CD4-positive, alpha-beta T cell (primary cell): Measurements from ENCODE around the gene RMND5A. TPM values are rescaled to one million over a fixed set of nuclear protein-coding genes. Genes with fewer than 3 reads are reported as not detected.

Source experiments
- ATAC-seq: fragments of 200-7000 bp; cut with Tn5 transposase; one replicate; pipeline ENCODE4 v1.10.0; 2022; ENCODE audit warnings: mild to moderate bottlenecking; ENCODE audit not compliant: poor library complexity
- CTCF ChIA-PET: fragments of 350-600 bp; sonication (Branson Sonifier 250); formaldehyde crosslinking; loops from one replicate; lab custom pipeline; 2021; ENCODE audit warnings: antibody characterized with exemption, inconsistent platforms; lab: Charles Lee
- POLR2A ChIA-PET: fragments of 350-600 bp; sonication (Branson Sonifier 250); formaldehyde crosslinking; loops from one replicate; lab custom pipeline; 2021; ENCODE audit warnings: antibody characterized with exemption, inconsistent platforms; lab: Charles Lee
- DNase-seq, 14 experiments: peaks; one replicate each; pipeline ENCODE4 v3.0.0-alpha.2; 2013 to 2020; ENCODE audit warnings: mixed read lengths in 2 of 14
- H3K27ac ChIP-seq, 2 donors: one replicate each; pipeline versions ENCODE4 v1.5.1 to v1.7.0; 2013; ENCODE audit warnings: low read length in 2 of 2, low read depth in 1 of 2, mild to moderate bottlenecking in 1 of 2
- H3K27me3 ChIP-seq, 2 experiments: 1 replicate in 1 of 2; 2 replicates in 1 of 2; pipeline versions ENCODE4 v1.6.1 to v1.7.0; 2013; ENCODE audit warnings: low read length in 2 of 2, control low read depth in 1 of 2, mild to moderate bottlenecking in 1 of 2, moderate library complexity in 1 of 2; ENCODE audit not compliant: insufficient read depth in 2 of 2, control insufficient read depth in 1 of 2
- H3K36me3 ChIP-seq: one replicate; pipeline ENCODE4 v1.6.1; 2013; ENCODE audit warnings: low read length, control low read depth; ENCODE audit not compliant: insufficient read depth
- H3K4me1 ChIP-seq: one replicate; pipeline ENCODE4 v1.6.1; 2013; ENCODE audit warnings: low read length, control low read depth; ENCODE audit not compliant: insufficient read depth
- H3K4me3 ChIP-seq: one replicate; pipeline ENCODE4 v1.5.1; 2013; ENCODE audit warnings: mild to moderate bottlenecking, low read length, moderate library complexity
- H3K9me3 ChIP-seq, 2 experiments: 1 replicate in 1 of 2; 2 replicates in 1 of 2; pipeline versions ENCODE4 v1.6.1 to v1.7.0; 2013; ENCODE audit warnings: low read length in 2 of 2, mild to moderate bottlenecking in 2 of 2, control low read depth in 1 of 2, moderate library complexity in 1 of 2; ENCODE audit not compliant: control insufficient read depth in 1 of 2, insufficient read depth in 1 of 2
- H3K27ac Mint-ChIP-seq: one replicate; pipeline ENCODE4 v1.8.0; 2020; ENCODE audit warnings: mixed read lengths
- H3K27me3 Mint-ChIP-seq: one replicate; pipeline ENCODE4 v1.8.0; 2021; ENCODE audit warnings: mixed read lengths
- H3K36me3 Mint-ChIP-seq: one replicate; pipeline ENCODE4 v1.8.0; 2021; ENCODE audit warnings: low read depth, mixed read lengths
- H3K4me1 Mint-ChIP-seq: one replicate; pipeline ENCODE4 v1.8.0; 2021; ENCODE audit warnings: low read depth, mixed read lengths
- H3K4me3 Mint-ChIP-seq: one replicate; pipeline ENCODE4 v1.8.0; 2020; ENCODE audit warnings: mild to moderate bottlenecking, mixed read lengths
- H3K9me3 Mint-ChIP-seq: one replicate; pipeline ENCODE4 v1.8.0; 2020; ENCODE audit warnings: mixed read lengths
- CTCF ChIP-seq: fragments of 200-600 bp; IDR thresholded peaks from one replicate; pipeline ENCODE4 v1.8.0; 2022; ENCODE audit warnings: antibody characterized with exemption, mild to moderate bottlenecking
- intact Hi-C, 2 experiments: fragments of 100-400 bp; cut with DNase I in 1 of 2; cut with micrococcal nuclease in 1 of 2; formaldehyde crosslinking; loops; one replicate each; pipeline versions ENCODE4 v1.15.1 to v1.9.0; 2023 to 2025; cut with DNase I, micrococcal nuclease
- total RNA-seq, 174 experiments: library from RNA in 2 of 174; stranded (reverse) in 2 of 174; gene quantifications; one replicate each; pipeline ENCODE4 v1.2.3 and lab custom pipeline; 2021 to 2026

Gene RMND5A
- total RNA-seq, 2 experiments from 2014 or later, result 20.5 to 21.4 TPM

DNA sequence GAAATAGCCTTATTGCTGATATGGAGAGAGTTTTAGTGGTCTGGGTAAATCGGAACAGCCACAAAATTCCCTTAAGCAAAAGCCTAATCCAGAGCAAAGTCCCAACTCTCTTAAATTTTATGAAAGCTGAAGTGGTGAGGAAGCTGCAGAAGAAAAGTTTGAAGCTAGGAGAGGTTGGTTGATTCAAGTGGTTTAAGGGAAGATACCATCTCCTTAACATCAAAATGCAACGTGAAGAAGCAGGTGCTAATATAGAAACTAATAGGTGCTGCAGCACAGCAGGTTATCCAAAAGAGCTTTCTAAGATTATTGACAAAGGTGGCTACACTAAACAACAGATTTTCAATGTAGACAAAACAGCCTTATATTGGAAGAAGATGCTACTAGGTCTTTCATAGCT, 98.9 kb downstream of the RMND5A start:
- no peak for ATAC-seq
- Histone ChIP-seq H3K4me3 (no peak overlapping the region), H3K27me3 (peaks cover 2 to 5% of the 10 kb centered on the region in 2 experiments), H3K9me3 (peaks cover 0 to 10% of the 10 kb centered on the region in 2 experiments), H3K4me1 (no peaks in the 10 kb centered on the region), H3K27ac (no peak overlapping the region), H3K36me3 (no peaks in the 10 kb centered on the region)
- ChIA-PET CTCF (no interaction called here), POLR2A (no interaction called here)
- Mint-ChIP-seq H3K27ac (no peak overlapping the region), H3K27me3 (peaks cover 7% of the 10 kb centered on the region), H3K9me3 (peaks cover 2% of the 10 kb centered on the region), H3K4me1 (peaks cover 9% of the 10 kb centered on the region), H3K36me3 (no peaks in the 10 kb centered on the region), H3K4me3 (no peak overlapping the region)
- no peak for DNase-seq
- intact Hi-C loops, result no loop called here
- no peak for TF ChIP-seq CTCF

DNA sequence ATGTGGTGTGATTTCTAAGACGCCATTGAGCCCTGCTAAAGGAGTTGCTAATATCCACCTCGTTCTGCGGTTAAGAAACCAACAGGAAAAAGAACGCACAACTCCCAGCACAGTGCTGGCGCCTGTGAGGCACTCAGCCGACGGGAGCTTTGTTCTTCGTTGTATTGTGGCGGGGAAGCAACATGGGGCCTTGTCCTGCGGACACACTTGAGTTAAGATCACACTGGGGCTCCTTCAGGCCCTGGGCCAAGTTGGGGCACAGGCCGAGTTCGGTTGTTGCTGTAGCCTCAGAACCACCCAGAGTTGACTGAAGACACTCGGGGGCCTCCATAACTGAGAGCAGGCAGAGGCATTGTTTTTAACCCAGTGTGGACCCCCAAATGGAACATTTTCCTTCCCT, 101.2 kb downstream of the RMND5A start:
- peaks cover 4 to 10% of the 10 kb centered on the region in 2 experiments for H3K27me3 ChIP-seq
- peaks cover 0 to 11% of the 10 kb centered on the region in 2 experiments for H3K9me3 ChIP-seq
- no peak overlapping the region for H3K27ac ChIP-seq
- H3K4me1 ChIP-seq, result peaks cover 10% of the 10 kb centered on the region
- no peaks in the 10 kb centered on the region for H3K36me3 Mint-ChIP-seq
- intact Hi-C loops, result no loop called here
- no peak for TF ChIP-seq CTCF
- peaks cover 26% of the 10 kb centered on the region for H3K4me1 Mint-ChIP-seq
- POLR2A ChIA-PET, result no interaction called here
- H3K4me3 ChIP-seq, result no peak overlapping the region
- ATAC-seq, result no peak
- DNase-seq, result peak in 1 of 14 experiments; percentile 45
- no peaks in the 10 kb centered on the region for H3K36me3 ChIP-seq
- H3K27me3 Mint-ChIP-seq, result peaks cover 8% of the 10 kb centered on the region
- H3K27ac Mint-ChIP-seq, result no peak overlapping the region
- H3K9me3 Mint-ChIP-seq, result peaks cover 2% of the 10 kb centered on the region
- H3K4me3 Mint-ChIP-seq, result no peak overlapping the region
- CTCF ChIA-PET, result no interaction called here

GRCh38 chr2:86821842-86822241, 101.8 kb downstream of the RMND5A start:
- DNase-seq (no peak), ATAC-seq (no peak)
- intact Hi-C loops, result no loop called here
- Mint-ChIP-seq H3K4me3 (no peak overlapping the region), H3K27me3 (peaks cover 8% of the 10 kb centered on the region), H3K27ac (no peak overlapping the region), H3K9me3 (peaks cover 2% of the 10 kb centered on the region), H3K36me3 (no peaks in the 10 kb centered on the region), H3K4me1 (peaks cover 30% of the 10 kb centered on the region)
- ChIA-PET POLR2A (no interaction called here), CTCF (no interaction called here)
- Histone ChIP-seq H3K9me3 (peaks cover 0 to 11% of the 10 kb centered on the region in 2 experiments), H3K36me3 (no peaks in the 10 kb centered on the region), H3K4me1 (peaks cover 12% of the 10 kb centered on the region), H3K27ac (no peak overlapping the region), H3K4me3 (no peak overlapping the region), H3K27me3 (peaks cover 4 to 8% of the 10 kb centered on the region in 2 experiments)
- no peak for TF ChIP-seq CTCF
